ENCODE results near the gene BBLN.

DNA sequence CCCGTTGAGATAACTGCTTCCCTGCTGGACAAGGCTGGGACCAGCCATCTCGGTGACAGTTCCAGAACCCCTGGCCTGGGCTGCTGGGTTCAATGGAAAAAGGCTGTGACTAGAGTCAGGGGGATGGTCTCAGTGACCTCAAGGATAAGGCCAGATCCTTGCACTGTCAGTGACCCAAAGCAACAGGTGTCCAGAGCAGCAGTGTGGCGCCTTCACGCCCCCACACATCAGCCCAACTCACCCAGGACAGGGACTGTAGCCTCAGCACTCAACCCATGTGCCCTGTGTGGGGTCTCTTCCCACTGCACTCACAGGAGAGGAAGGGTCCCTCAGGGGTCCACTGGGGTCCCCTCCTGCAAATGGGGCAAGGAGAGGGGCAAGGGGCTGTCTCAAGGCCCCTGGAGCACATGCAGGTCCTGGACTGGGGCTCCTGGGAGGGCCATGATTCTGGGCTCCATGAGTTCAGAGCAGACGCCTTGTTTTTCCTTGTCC is 11.5 kb upstream of the BBLN start:
- TF ChIP-seq SUZ12 (IDR thresholded peaks at IDR 0.05; ENCODE audit: extremely low read depth, insufficient read depth, insufficient read length) (no peak), YY1 (IDR thresholded peaks at IDR 0.05; ENCODE audit: insufficient read depth, insufficient read length) (no peak), ZNF274 (IDR thresholded peaks at IDR 0.05; ENCODE audit: low read depth, low read length) (no peak)
